Natural killer cell (primary cell): ENCODE data around the gene THPO. TPM values are rescaled to one million over a fixed set of nuclear protein-coding genes. Genes with fewer than 3 reads are reported as not detected.

Source experiments
- ATAC-seq, 3 donors: fragments of 150-1000 bp in 2 of 3; fragments of 200-7000 bp in 1 of 3; cut with Tn5 transposase; 1 replicate in 1 of 3; 2 replicates in 2 of 3; pipeline ENCODE4 v1.10.0; 2021; ENCODE audit warnings: mild to moderate bottlenecking in 2 of 3, moderate library complexity in 2 of 3
- DNase-seq, 2 donors: peaks; one replicate each; pipeline versions ENCODE4 v3.0.0 to v3.0.0-alpha.2; 2013 to 2021; ENCODE audit warnings: mixed read lengths in 1 of 2
- H3K27ac ChIP-seq: one replicate; pipeline ENCODE4 v1.5.1; 2013; ENCODE audit warnings: mild to moderate bottlenecking, low read length
- H3K27me3 ChIP-seq: one replicate; pipeline ENCODE4 v1.6.1; 2013; ENCODE audit warnings: low read length; ENCODE audit not compliant: control insufficient read depth, insufficient read depth
- H3K36me3 ChIP-seq: one replicate; pipeline ENCODE4 v1.6.1; 2013; ENCODE audit warnings: low read length; ENCODE audit not compliant: control insufficient read depth, insufficient read depth
- H3K4me1 ChIP-seq: one replicate; pipeline ENCODE4 v1.6.1; 2013; ENCODE audit warnings: low read length; ENCODE audit not compliant: control insufficient read depth, insufficient read depth
- H3K4me3 ChIP-seq: one replicate; pipeline ENCODE4 v1.5.1; 2013; ENCODE audit warnings: low read length
- H3K9me3 ChIP-seq: one replicate; pipeline ENCODE4 v1.6.1; 2013; ENCODE audit warnings: low read length; ENCODE audit not compliant: control insufficient read depth, insufficient read depth
- H3K27ac Mint-ChIP-seq, 2 donors: one replicate each; pipeline ENCODE4 v1.8.0; 2022; ENCODE audit warnings: mild to moderate bottlenecking in 2 of 2, mixed read lengths in 2 of 2, moderate library complexity in 1 of 2
- H3K27me3 Mint-ChIP-seq, 2 donors: one replicate each; pipeline ENCODE4 v1.8.0; 2022; ENCODE audit warnings: low read depth in 2 of 2, mixed read lengths in 2 of 2
- H3K36me3 Mint-ChIP-seq: one replicate; pipeline ENCODE4 v1.8.0; 2022; ENCODE audit warnings: mixed read lengths
- H3K4me1 Mint-ChIP-seq, 2 donors: one replicate each; pipeline ENCODE4 v1.8.0; 2022; ENCODE audit warnings: mixed read lengths in 2 of 2
- H3K4me3 Mint-ChIP-seq: one replicate; pipeline ENCODE4 v1.8.0; 2022; ENCODE audit warnings: mild to moderate bottlenecking, moderate library complexity, mixed read lengths
- H3K9me3 Mint-ChIP-seq, 2 donors: one replicate each; pipeline ENCODE4 v1.8.0; 2022; ENCODE audit warnings: mixed read lengths in 2 of 2
- CTCF ChIP-seq: fragments of 200-600 bp; IDR thresholded peaks from one replicate; pipeline ENCODE4 v1.8.0; 2022; ENCODE audit warnings: antibody characterized with exemption
- WGBS: methylation state at CpG from one replicate; pipeline ENCODE4 v1.1.7; 2013; ENCODE audit warnings: missing lambda C conversion rate; ENCODE audit not compliant: insufficient coverage; 5-methylcytosine and 5-hydroxymethylcytosine counted together
- intact Hi-C: fragments of 100-400 bp; cut with micrococcal nuclease; formaldehyde crosslinking; loops from one replicate; pipeline ENCODE4 v1.14.2; 2022
- total RNA-seq, 4 donors: library from RNA; stranded (reverse); fragments of 120-200 nt in 1 of 4; gene quantifications; one replicate each; pipeline versions ENCODE4 v1.2.3 to v1.2.4, GENCODE V29; 2013 to 2022

Gene THPO
- total RNA-seq, 3 donors from 2014 or later (not counting 1 experiment from before 2014, with no cell fraction given) = not detected

GRCh38 chr3:184359610-184360009 is 18.4 kb downstream of the THPO start:
- peak overlapping the region; percentile 81 for H3K4me3 Mint-ChIP-seq
- no peaks in the 10 kb centered on the region for H3K36me3 ChIP-seq

GRCh38 chr3:184358921-184359350 is 19.1 kb downstream of the THPO start:
- 95% methylated on average over 14 of the region's 14 CpGs for WGBS
- H3K4me3 Mint-ChIP-seq = no peak overlapping the region
- DNase-seq (no peak), ATAC-seq (no peak)
- no peaks in the 10 kb centered on the region for H3K27me3 ChIP-seq
- intact Hi-C loops = no loop called here
- H3K9me3 Mint-ChIP-seq = no peaks in the 10 kb centered on the region
- H3K36me3 ChIP-seq = no peaks in the 10 kb centered on the region
- H3K27ac ChIP-seq = no peak overlapping the region
- no peaks in the 10 kb centered on the region for H3K9me3 ChIP-seq
- H3K4me1 ChIP-seq = peaks cover 32% of the 10 kb centered on the region
- H3K4me3 ChIP-seq = no peak overlapping the region
- peaks cover 9 to 31% of the 10 kb centered on the region in 2 donors for H3K4me1 Mint-ChIP-seq
- no peaks in the 10 kb centered on the region for H3K36me3 Mint-ChIP-seq
- H3K27me3 Mint-ChIP-seq = peaks cover 0 to 3% of the 10 kb centered on the region in 2 donors
- TF ChIP-seq CTCF = no peak
- H3K27ac Mint-ChIP-seq = no peak overlapping the region

More at GRCh38 chr3:184359610-184360009, 18.4 kb downstream of the THPO start:
- H3K4me3 ChIP-seq = no peak overlapping the region
- no peak overlapping the region for H3K27ac ChIP-seq
- Mint-ChIP-seq H3K36me3 (no peaks in the 10 kb centered on the region), H3K9me3 (no peaks in the 10 kb centered on the region), H3K27me3 (peaks cover 0 to 3% of the 10 kb centered on the region in 2 donors), H3K4me1 (peaks cover 12 to 36% of the 10 kb centered on the region in 2 donors), H3K27ac (peak overlapping the region in 1 of 2 donors; percentile 2)
- ATAC-seq (no peak), DNase-seq (no peak)
- H3K9me3 ChIP-seq = no peaks in the 10 kb centered on the region
- intact Hi-C loops = no loop called here
- no peak for TF ChIP-seq CTCF
- 95% methylated on average over 9 of the region's 9 CpGs for WGBS
- peaks cover 32% of the 10 kb centered on the region for H3K4me1 ChIP-seq
- no peaks in the 10 kb centered on the region for H3K27me3 ChIP-seq

- WGBS = 93% methylated on average over 12 of the region's 12 CpGs
- no peak for ATAC-seq
- H3K4me3 Mint-ChIP-seq = no peak overlapping the region
- H3K4me3 ChIP-seq = no peak overlapping the region
- H3K36me3 Mint-ChIP-seq = no peaks in the 10 kb centered on the region
- no peak overlapping the region for H3K27ac Mint-ChIP-seq
- peaks cover 3 to 24% of the 10 kb centered on the region in 2 donors for H3K4me1 Mint-ChIP-seq
- peaks cover 0 to 3% of the 10 kb centered on the region in 2 donors for H3K27me3 Mint-ChIP-seq
- H3K9me3 Mint-ChIP-seq = no peaks in the 10 kb centered on the region
- H3K27ac ChIP-seq = no peak overlapping the region
- no peak for DNase-seq
- intact Hi-C loops = no loop called here
- H3K27me3 ChIP-seq = no peaks in the 10 kb centered on the region
- no peaks in the 10 kb centered on the region for H3K9me3 ChIP-seq
- no peaks in the 10 kb centered on the region for H3K36me3 ChIP-seq
- H3K4me1 ChIP-seq = peaks cover 30% of the 10 kb centered on the region
- TF ChIP-seq CTCF = no peak
Measured at GRCh38 chr3:184358124-184358767, 19.8 kb downstream of the THPO start.
